Activated CD8-positive, alpha-beta memory T cell treated with anti-CD3 and anti-CD28 coated beads, Interleukin-2, amount 50 U/mL, for 24 hours (primary cell): ENCODE data around the gene CHGA.

Experiments
- DNase-seq: peaks from one replicate; pipeline ENCODE4 v3.0.0-alpha.2; 2020; ENCODE audit errors: extremely low read depth

Gene CHGA

DNA sequence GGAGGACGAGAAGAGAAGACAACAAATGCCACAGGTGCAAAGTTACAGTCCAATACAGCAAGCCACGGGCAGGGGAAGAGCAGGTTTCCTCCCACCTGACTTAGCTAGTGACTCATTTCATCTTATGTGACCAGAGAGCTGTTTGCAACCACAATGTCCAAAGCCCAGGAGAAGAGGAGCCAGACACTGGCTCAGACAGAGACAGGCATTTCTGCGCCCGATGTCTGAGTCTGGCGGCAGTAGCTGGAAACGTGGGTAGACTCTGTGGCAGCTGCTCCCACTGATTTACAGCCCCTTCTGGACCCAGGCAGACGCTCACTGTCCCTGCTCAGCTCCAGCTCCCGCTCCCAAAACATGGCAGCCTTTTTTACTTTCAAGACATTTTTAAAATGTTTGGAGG lies 60.0 kb downstream of the CHGA start:
- no peak for DNase-seq

DNA sequence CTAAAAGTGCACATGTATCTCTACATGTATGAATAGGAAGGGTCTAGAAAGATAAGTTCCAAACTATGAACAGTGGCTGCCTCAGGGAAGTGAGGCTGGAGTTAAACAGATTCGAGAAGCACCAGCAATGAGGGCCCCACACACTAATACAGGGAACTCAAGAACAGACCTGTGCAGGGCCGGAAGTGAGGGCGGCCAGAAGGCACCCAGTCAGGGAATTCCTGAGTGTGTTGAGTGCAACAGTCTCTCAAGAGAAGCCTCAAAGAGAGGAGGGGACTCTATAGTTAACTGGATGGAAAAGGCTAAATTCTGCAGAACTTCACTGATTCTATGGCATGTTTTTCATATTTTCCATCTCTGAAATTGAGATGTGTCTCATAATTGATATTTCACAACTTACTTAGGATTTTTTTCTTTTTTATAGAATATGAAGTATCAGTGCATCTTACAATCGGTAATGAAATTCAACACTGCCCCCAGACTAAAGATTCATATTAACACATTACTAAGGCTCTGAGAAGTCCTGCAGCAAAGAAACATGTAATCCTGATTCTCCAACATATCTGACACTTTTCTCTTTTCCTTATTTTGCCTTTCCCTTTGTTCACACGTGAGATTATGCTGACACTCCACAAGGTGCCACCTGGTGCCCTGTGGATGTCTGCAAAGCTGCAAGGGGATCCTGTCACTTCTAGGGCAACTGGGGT lies 61.3 kb downstream of the CHGA start:
- no peak for DNase-seq
